HEK293 (cell line): ENCODE measurements around the gene FMNL1.

Experiments used
- CTCF ChIA-PET: fragments of 350-600 bp; formaldehyde crosslinking; extraction: SDS; loops from one replicate; lab custom pipeline; 2021; ENCODE audit warnings: antibody characterized with exemption; lab: Yijun Ruan, JAX
- POLR2A ChIA-PET: fragments of 300-600 bp; formaldehyde crosslinking; extraction: SDS; loops from one replicate; lab custom pipeline; 2020; ENCODE audit warnings: antibody characterized with exemption, inconsistent platforms; lab: Yijun Ruan, JAX
- H3K27ac ChIP-seq: fragments of 200-500 bp; sonication (Bioruptor generic); 2 replicates; pipeline ENCODE4 v1.5.1; 2014; ENCODE audit warnings: low read depth, low read length, control low read depth, inconsistent platforms; ENCODE audit errors: extremely low read depth
- H3K36me3 ChIP-seq, 2 experiments: fragments of 200-500 bp in 1 of 2; sonication (Bioruptor generic) in 1 of 2; 1 replicate in 1 of 2; 2 replicates in 1 of 2; pipeline ENCODE4 v1.5.1; 2014 to 2017; ENCODE audit warnings: inconsistent platforms in 2 of 2, low read length in 2 of 2; ENCODE audit not compliant: control insufficient read depth in 2 of 2, insufficient read depth in 1 of 2
- H3K4me1 ChIP-seq: fragments of 200-500 bp; sonication (Bioruptor generic); 2 replicates; pipeline ENCODE4 v1.5.1; 2014; ENCODE audit warnings: mild to moderate bottlenecking, low read length, inconsistent platforms; ENCODE audit not compliant: control insufficient read depth, insufficient read depth
- H3K4me3 ChIP-seq: 2 replicates; pipeline ENCODE4 v1.5.1; 2011; ENCODE audit warnings: low read depth, mild to moderate bottlenecking, control low read depth, low read length, moderate library complexity
- H3K9me3 ChIP-seq: fragments of 200-500 bp; sonication (Bioruptor generic); 2 replicates; pipeline ENCODE4 v1.5.1; 2014; ENCODE audit warnings: low read depth, low read length, inconsistent platforms; ENCODE audit not compliant: control insufficient read depth, insufficient read depth
- EGR2 ChIP-seq: fragments of 450-650 bp; formaldehyde crosslinking; IDR thresholded peaks from 2 replicates; pipeline ENCODE4 v1.5.1; 2016; ENCODE audit warnings: low read depth, missing biosample characterization, missing genetic modification characterization
- GLIS1 ChIP-seq: fragments of 450-650 bp; formaldehyde crosslinking; IDR thresholded peaks from 2 replicates; pipeline ENCODE4 v1.5.1; 2016; ENCODE audit warnings: missing biosample characterization, missing genetic modification characterization
- GLIS2 ChIP-seq: fragments of 450-650 bp; formaldehyde crosslinking; IDR thresholded peaks from 2 replicates; pipeline ENCODE4 v1.5.1; 2016; ENCODE audit warnings: missing biosample characterization, missing genetic modification characterization
- PRDM1 ChIP-seq: fragments of 450-650 bp; formaldehyde crosslinking; IDR thresholded peaks from 2 replicates; pipeline ENCODE4; 2016; ENCODE audit warnings: missing biosample characterization, missing genetic modification characterization
- SCRT2 ChIP-seq: fragments of 450-650 bp; formaldehyde crosslinking; IDR thresholded peaks from 2 replicates; pipeline ENCODE4 v1.5.1; 2016; ENCODE audit warnings: missing biosample characterization, missing genetic modification characterization
- ZFHX2 ChIP-seq: fragments of 450-650 bp; formaldehyde crosslinking; conservative IDR thresholded peaks from 2 replicates; pipeline ENCODE4 v1.5.1; 2016; ENCODE audit warnings: missing biosample characterization, missing genetic modification characterization
- ZNF341 ChIP-seq: fragments of 450-650 bp; formaldehyde crosslinking; IDR thresholded peaks from 2 replicates; pipeline ENCODE4; 2016; ENCODE audit warnings: low read depth, missing biosample characterization, missing genetic modification characterization
- ZNF423 ChIP-seq: fragments of 450-650 bp; formaldehyde crosslinking; IDR thresholded peaks from 2 replicates; pipeline ENCODE4 v1.5.1; 2016; ENCODE audit warnings: missing biosample characterization, missing genetic modification characterization
- ZNF473 ChIP-seq: fragments of 450-650 bp; formaldehyde crosslinking; IDR thresholded peaks from 2 replicates; pipeline ENCODE4 v1.5.1; 2017; ENCODE audit warnings: missing biosample characterization, missing genetic modification characterization
- ZNF623 ChIP-seq: fragments of 450-650 bp; formaldehyde crosslinking; IDR thresholded peaks from 2 replicates; pipeline ENCODE4 v1.5.1; 2016; ENCODE audit warnings: missing biosample characterization, missing genetic modification characterization
- ZNF654 ChIP-seq: fragments of 450-650 bp; formaldehyde crosslinking; IDR thresholded peaks from 2 replicates; pipeline ENCODE4 v1.5.1; 2016; ENCODE audit warnings: low read depth, missing biosample characterization, missing genetic modification characterization
- ZNF664 ChIP-seq: fragments of 450-650 bp; formaldehyde crosslinking; IDR thresholded peaks from 2 replicates; pipeline ENCODE4 v1.5.1; 2016; ENCODE audit warnings: missing biosample characterization, missing genetic modification characterization
- TF ChIP-seq, protein P1 (sequence below): fragments of 450-650 bp; formaldehyde crosslinking; IDR thresholded peaks from 2 replicates; pipeline ENCODE4 v1.5.1; 2016; ENCODE audit warnings: missing biosample characterization, missing genetic modification characterization
- TF ChIP-seq, protein P2 (sequence below): fragments of 450-650 bp; formaldehyde crosslinking; IDR thresholded peaks from 2 replicates; pipeline ENCODE4 v1.5.1; 2017; ENCODE audit warnings: missing biosample characterization, missing genetic modification characterization
- TF ChIP-seq, protein P3 (sequence below): fragments of 450-650 bp; formaldehyde crosslinking; IDR thresholded peaks from 2 replicates; pipeline ENCODE4 v1.5.1; 2016; ENCODE audit warnings: missing biosample characterization, missing genetic modification characterization, borderline replicate concordance

The FMNL1 gene

DNA sequence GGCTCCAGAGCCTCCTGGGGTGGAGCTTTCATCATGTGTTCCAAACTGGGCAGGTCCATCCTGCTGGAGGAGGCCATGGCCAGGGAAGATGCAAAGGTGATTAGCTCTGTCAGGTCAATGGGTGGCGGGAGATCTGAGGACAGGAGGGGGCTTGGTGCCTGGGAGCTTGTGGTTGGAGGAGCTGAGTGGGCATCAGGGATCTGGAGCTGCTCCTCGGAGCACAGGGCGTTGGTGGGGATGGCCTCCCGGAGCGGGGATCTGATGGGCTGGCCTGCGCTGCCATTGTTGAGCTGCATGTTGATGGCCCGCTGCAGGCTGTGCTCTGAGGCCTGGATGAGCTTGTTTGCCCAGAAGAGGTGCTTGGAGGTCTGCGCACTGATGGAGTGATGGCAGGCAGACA, 33.7 kb downstream of the FMNL1 start:
- ChIA-PET CTCF (interaction anchor here (0.6 to 2.9 kb wide), 12 partner anchors 9 to 143 kb away, joined by 3 to 15 read pairs (median 3); no protein-coding TSS in a partner anchor), POLR2A (interaction anchor here (1.2 to 1.9 kb wide), 2 partner anchors 11 to 106 kb away, joined by 3 to 6 read pairs; no protein-coding TSS in a partner anchor)
- Histone ChIP-seq H3K9me3 (no peaks in the 10 kb centered on the region), H3K27ac (no peak overlapping the region), H3K36me3 (peaks cover 0 to 3% of the 10 kb centered on the region in 2 experiments; a peak in 2 of 3 replicates), H3K4me1 (no peaks in the 10 kb centered on the region)
- TF ChIP-seq ZNF664 (tag by site-specific recombination): no peak
- TF ChIP-seq, protein P1, sequence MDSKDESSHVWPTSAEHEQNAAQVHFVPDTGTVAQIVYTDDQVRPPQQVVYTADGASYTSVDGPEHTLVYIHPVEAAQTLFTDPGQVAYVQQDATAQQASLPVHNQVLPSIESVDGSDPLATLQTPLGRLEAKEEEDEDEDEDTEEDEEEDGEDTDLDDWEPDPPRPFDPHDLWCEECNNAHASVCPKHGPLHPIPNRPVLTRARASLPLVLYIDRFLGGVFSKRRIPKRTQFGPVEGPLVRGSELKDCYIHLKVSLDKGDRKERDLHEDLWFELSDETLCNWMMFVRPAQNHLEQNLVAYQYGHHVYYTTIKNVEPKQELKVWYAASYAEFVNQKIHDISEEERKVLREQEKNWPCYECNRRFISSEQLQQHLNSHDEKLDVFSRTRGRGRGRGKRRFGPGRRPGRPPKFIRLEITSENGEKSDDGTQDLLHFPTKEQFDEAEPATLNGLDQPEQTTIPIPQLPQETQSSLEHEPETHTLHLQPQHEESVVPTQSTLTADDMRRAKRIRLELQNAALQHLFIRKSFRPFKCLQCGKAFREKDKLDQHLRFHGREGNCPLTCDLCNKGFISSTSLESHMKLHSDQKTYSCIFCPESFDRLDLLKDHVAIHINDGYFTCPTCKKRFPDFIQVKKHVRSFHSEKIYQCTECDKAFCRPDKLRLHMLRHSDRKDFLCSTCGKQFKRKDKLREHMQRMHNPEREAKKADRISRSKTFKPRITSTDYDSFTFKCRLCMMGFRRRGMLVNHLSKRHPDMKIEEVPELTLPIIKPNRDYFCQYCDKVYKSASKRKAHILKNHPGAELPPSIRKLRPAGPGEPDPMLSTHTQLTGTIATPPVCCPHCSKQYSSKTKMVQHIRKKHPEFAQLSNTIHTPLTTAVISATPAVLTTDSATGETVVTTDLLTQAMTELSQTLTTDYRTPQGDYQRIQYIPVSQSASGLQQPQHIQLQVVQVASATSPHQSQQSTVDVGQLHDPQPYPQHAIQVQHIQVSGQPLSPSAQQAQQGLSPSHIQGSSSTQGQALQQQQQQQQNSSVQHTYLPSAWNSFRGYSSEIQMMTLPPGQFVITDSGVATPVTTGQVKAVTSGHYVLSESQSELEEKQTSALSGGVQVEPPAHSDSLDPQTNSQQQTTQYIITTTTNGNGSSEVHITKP (tag by site-specific recombination): peak; percentile 53
- TF ChIP-seq, all 188 proteins: peak for 1
- H3K4me3 ChIP-seq: no peak overlapping the region

DNA sequence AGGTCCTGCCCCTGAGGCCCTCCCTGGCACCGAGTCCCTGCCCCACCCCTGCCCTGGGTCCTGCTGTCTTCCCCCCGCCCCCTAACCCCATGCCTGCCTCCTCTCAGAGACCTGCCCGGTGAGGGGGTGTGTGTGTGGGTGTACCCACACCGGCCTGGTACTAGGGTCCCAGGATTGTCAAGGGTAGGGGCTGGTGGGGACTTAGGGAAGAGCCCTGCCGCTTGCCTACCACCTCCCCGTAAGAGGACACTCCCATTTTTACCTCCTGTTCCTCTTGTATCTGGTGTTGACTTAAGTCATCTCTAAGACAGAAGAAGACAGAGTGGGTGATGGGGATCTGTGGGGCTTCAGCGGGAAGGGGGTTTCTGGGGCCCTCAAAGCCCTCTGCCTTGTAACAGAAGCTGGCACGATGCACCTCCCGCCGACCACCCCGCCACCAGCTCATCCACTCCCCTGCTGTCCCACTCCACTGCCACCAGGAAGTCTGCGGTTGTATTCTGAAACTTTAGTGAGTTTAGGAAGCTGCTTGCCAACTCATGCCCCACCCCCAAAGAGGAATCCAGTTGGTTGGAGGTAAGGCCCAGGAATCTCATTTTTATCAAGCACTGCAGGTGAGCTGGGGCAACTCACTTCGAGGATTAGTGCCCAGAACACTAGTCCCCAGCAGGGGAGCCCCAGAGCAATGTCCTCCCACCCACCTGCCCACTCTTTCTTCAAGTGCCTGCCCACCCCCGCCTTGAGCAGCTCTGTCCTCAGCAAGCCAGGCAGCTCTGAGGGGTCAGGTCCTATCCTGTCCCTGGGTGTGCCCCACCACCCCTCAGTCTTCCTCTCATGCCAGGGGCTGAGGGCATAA, 34.7 kb downstream of the FMNL1 start:
- H3K4me3 ChIP-seq: no peak overlapping the region
- ChIA-PET POLR2A (interaction anchor here (0.6 to 1.9 kb wide), 3 partner anchors 8 to 107 kb away, joined by 3 to 6 read pairs (median 3); no protein-coding TSS in a partner anchor), CTCF (interaction anchor here (0.7 to 2.9 kb wide), 10 partner anchors 8 to 137 kb away, joined by 3 to 15 read pairs (median 4); no protein-coding TSS in a partner anchor)
- no peaks in the 10 kb centered on the region for H3K9me3 ChIP-seq
- no peak overlapping the region for H3K27ac ChIP-seq
- H3K36me3 ChIP-seq: no peaks in the 10 kb centered on the region; a peak in 1 of 3 replicates
- no peaks in the 10 kb centered on the region for H3K4me1 ChIP-seq
- TF ChIP-seq PRDM1 (tag by site-specific recombination) (no peak), ZNF654 (tag by site-specific recombination) (no peak), ZNF473 (no peak), ZNF623 (no peak), GLIS2 (no peak), ZNF341 (tag by site-specific recombination) (peak; percentile 59), EGR2 (tag by site-specific recombination) (peak; percentile 87), ZNF423 (tag by site-specific recombination) (no peak), GLIS1 (peak; percentile 31; the same call in 1 of the 2 replicates), ZFHX2 (tag by site-specific recombination) (peak; percentile 89), SCRT2 (tag by site-specific recombination) (no peak)
- TF ChIP-seq, protein P2, sequence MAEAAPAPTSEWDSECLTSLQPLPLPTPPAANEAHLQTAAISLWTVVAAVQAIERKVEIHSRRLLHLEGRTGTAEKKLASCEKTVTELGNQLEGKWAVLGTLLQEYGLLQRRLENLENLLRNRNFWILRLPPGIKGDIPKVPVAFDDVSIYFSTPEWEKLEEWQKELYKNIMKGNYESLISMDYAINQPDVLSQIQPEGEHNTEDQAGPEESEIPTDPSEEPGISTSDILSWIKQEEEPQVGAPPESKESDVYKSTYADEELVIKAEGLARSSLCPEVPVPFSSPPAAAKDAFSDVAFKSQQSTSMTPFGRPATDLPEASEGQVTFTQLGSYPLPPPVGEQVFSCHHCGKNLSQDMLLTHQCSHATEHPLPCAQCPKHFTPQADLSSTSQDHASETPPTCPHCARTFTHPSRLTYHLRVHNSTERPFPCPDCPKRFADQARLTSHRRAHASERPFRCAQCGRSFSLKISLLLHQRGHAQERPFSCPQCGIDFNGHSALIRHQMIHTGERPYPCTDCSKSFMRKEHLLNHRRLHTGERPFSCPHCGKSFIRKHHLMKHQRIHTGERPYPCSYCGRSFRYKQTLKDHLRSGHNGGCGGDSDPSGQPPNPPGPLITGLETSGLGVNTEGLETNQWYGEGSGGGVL (tag by site-specific recombination): no peak
- TF ChIP-seq, protein P3, sequence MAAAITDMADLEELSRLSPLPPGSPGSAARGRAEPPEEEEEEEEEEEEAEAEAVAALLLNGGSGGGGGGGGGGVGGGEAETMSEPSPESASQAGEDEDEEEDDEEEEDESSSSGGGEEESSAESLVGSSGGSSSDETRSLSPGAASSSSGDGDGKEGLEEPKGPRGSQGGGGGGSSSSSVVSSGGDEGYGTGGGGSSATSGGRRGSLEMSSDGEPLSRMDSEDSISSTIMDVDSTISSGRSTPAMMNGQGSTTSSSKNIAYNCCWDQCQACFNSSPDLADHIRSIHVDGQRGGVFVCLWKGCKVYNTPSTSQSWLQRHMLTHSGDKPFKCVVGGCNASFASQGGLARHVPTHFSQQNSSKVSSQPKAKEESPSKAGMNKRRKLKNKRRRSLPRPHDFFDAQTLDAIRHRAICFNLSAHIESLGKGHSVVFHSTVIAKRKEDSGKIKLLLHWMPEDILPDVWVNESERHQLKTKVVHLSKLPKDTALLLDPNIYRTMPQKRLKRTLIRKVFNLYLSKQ (tag by site-specific recombination): no peak
